SH-SY5Y (cell line): ENCODE results near the gene HMGN5.

Experiments used
- GATA2 ChIP-seq: IDR thresholded peaks from 2 replicates; pipeline ENCODE4 v1.6.1; 2011; ENCODE audit warnings: mild to moderate bottlenecking, low read depth, low read length
- GATA3 ChIP-seq: IDR thresholded peaks from 2 replicates; pipeline ENCODE4 v1.6.1; 2011; ENCODE audit warnings: low read depth, mild to moderate bottlenecking, low read length, moderate library complexity

DNA sequence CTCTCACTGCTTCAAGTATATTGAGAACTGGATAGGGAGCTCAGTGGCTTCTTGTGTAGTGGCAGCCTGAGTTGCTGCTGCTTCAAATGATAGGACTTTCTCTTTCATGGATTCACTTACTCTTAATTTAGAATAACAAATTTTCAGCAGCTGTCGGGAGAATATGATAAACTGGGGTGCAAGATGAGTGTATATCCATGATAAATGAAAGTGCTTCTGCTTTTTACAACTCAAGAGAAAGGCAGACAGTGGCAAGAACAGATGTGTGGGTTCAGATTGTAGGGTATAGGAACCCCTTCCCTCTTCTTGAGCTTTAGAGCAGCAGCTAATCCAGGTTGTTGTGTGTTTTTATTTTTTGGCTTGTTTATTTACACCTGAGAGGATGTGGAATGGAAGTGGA is 1.2 kb upstream of the HMGN5 start:
- TF ChIP-seq GATA2 (no peak), GATA3 (no peak)
